ENCODE data around the gene STAT2.
"Not testable (repeated sequence)": the region's sequence is repeated elsewhere in the genome, so short reads cannot be mapped to it uniquely, and the experiment has no call there.

The STAT2 gene

GRCh38 chr12:56361487-56362129, 1.7 kb upstream of the STAT2 start:
- no peak for DNase-seq

- no peak for DNase-seq
These were observed 923 bp downstream of the STAT2 start for GRCh38 chr12:56358836-56359532.

GRCh38 chr12:56351325-56351724, 8.6 kb downstream of the STAT2 start:
- no peak for DNase-seq

GRCh38 chr12:56350662-56351061, 9.2 kb downstream of the STAT2 start:
- DNase-seq = no peak

- DNase-seq = no peak
These were observed 11.1 kb downstream of the STAT2 start for GRCh38 chr12:56348776-56349175.

GRCh38 chr12:56347255-56347654, 12.7 kb downstream of the STAT2 start:
- DNase-seq = not testable (repeated sequence)

- DNase-seq = no peak
These were observed 13.2 kb downstream of the STAT2 start for GRCh38 chr12:56346675-56347074.

- not testable (repeated sequence) for DNase-seq
These were observed 17.6 kb downstream of the STAT2 start for GRCh38 chr12:56342290-56342689.

- DNase-seq = no peak
These were observed 18.3 kb downstream of the STAT2 start for GRCh38 chr12:56341616-56342015.

GRCh38 chr12:56339158-56339422, 20.8 kb downstream of the STAT2 start:
- no peak for DNase-seq

GRCh38 chr12:56338308-56339157, 21.4 kb downstream of the STAT2 start, which contains the start of gene IL23A:
TSS of gene IL23A (plus strand) at chr12:56338884. CDS start at chr12:56339045, 161 bp downstream.
- DNase-seq = peak; percentile 87

- DNase-seq = no peak
These were observed 22.1 kb downstream of the STAT2 start for GRCh38 chr12:56337753-56338251.

GRCh38 chr12:56336361-56337167, 23.3 kb downstream of the STAT2 start:
- no peak for DNase-seq

- not testable (repeated sequence) for DNase-seq
These were observed 24.4 kb downstream of the STAT2 start for GRCh38 chr12:56335527-56335926.

GRCh38 chr12:56334490-56334793, 25.5 kb downstream of the STAT2 start:
- no peak for DNase-seq

GRCh38 chr12:56333679-56334489, 26.0 kb downstream of the STAT2 start, which contains the start of gene PAN2:
TSS of gene PAN2 (minus strand) at chr12:56334000. CDS start at chr12:56333094, 906 bp downstream.
- DNase-seq = peak; percentile 93

GRCh38 chr12:56333197-56333678, 26.7 kb downstream of the STAT2 start:
- DNase-seq = no peak

GRCh38 chr12:56332512-56333196, 27.3 kb downstream of the STAT2 start:
- peak; percentile 64 for DNase-seq

GRCh38 chr12:56330936-56331490, 28.9 kb downstream of the STAT2 start:
- DNase-seq = no peak

GRCh38 chr12:56326533-56326932, 33.4 kb downstream of the STAT2 start:
- DNase-seq = no peak

- DNase-seq = no peak
These were observed 33.8 kb downstream of the STAT2 start for GRCh38 chr12:56326126-56326525.

Measured in activated CD8-positive, alpha-beta memory T cell treated with anti-CD3 and anti-CD28 coated beads for 24 hours (primary cell).